ENCODE measurements around the gene BICD1.

- TF ChIP-seq CTCF (conservative IDR thresholded peaks at IDR 0.05; ENCODE audit: low read depth in 2 of 2): no peak
- TF ChIP-seq EZH2 (IDR thresholded peaks at IDR 0.05; ENCODE audit: low read depth, unreplicated experiment): no peak
- TF ChIP-seq ZNF331 (CRISPR knock-in tag; IDR thresholded peaks at IDR 0.05; ENCODE audit: low read depth): no peak
- TF ChIP-seq REST (IDR thresholded peaks at IDR 0.05; ENCODE audit: unreplicated experiment): no peak
- TF ChIP-seq EZH2phosphoT487 (IDR thresholded peaks at IDR 0.05; ENCODE audit: unreplicated experiment): no peak
- TF ChIP-seq ETS1 (IDR thresholded peaks at IDR 0.05): no peak
- no peak for TF ChIP-seq STAT1 (IDR thresholded peaks at IDR 0.05; ENCODE audit: unreplicated experiment)
These were observed 167.1 kb downstream of the BICD1 start for GRCh38 chr12:32273712-32274111.
